ENCODE measurements around the gene EIF2AK2.

EIF2AK2 gene

DNA sequence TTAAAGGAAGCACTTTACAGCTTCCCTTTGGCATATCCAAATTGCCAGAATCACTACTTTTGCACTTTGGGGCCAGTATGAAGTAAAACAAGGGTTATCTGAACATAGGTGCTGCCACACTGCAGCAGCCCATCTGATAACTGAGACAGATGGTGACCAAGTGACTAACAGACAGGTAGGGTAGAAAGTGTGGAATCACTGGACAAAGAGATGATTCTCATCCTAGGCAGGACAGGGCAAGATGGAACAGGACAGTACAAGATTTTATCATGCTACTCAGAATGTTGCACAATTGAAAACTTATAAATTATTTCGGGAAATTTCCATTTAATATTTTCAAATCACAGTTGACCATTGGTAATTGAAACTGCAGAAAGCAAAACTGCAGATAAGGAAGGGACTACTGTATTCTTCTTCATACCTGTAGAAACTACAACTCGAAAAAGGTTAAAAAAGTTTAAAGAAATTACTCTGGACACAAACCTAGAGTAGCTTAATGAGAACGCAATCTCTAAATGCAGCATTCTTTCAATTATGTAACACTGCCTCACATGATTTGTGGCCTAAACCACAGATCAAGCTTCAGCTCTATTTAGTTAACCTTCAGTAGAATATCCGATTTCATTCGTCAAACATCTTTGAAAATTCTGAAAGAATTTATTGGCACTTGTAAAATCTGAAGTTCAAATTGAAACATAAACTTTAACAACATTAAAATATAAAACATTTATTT lies 104.0 kb downstream of the EIF2AK2 start:
- H3K36me3 ChIP-seq (ENCODE audit: control insufficient read depth in 5 of 5, insufficient read depth in 5 of 5, low read length in 5 of 5), result peaks cover 43 to 69% (median 64%) of the 10 kb centered on the region in 5 donors

More for the DNA sequence above, 104.0 kb downstream of the EIF2AK2 start:
- no peaks in the 10 kb centered on the region for H3K9me3 ChIP-seq (ENCODE audit: control insufficient read depth in 5 of 5, low read length in 5 of 5)
- no peaks in the 10 kb centered on the region for H3K27me3 ChIP-seq (ENCODE audit: control insufficient read depth in 5 of 5, insufficient read depth in 4 of 5, low read length in 5 of 5)
- H3K4me1 ChIP-seq (ENCODE audit: control insufficient read depth in 5 of 5, insufficient read depth in 5 of 5, low read length in 5 of 5), result no peaks in the 10 kb centered on the region
- H3K27ac ChIP-seq (ENCODE audit: low read depth, low read length), result no peak overlapping the region
- no peak overlapping the region for H3K4me3 ChIP-seq (ENCODE audit: low read depth in 1 of 5, low read length in 5 of 5)
- no peak overlapping the region for H3K9ac ChIP-seq (ENCODE audit: low read length in 5 of 5)
